IPS-NIHi11 (cell line): ENCODE data around the gene TTLL9.
A peak's percentile ranks its signal among the peaks of the same experiment; 100 is the strongest.

Source experiments
- DNase-seq: peaks from one replicate; pipeline ENCODE4 v3.0.0; 2012; ENCODE audit warnings: mixed read lengths, low spot score

Gene TTLL9

DNA sequence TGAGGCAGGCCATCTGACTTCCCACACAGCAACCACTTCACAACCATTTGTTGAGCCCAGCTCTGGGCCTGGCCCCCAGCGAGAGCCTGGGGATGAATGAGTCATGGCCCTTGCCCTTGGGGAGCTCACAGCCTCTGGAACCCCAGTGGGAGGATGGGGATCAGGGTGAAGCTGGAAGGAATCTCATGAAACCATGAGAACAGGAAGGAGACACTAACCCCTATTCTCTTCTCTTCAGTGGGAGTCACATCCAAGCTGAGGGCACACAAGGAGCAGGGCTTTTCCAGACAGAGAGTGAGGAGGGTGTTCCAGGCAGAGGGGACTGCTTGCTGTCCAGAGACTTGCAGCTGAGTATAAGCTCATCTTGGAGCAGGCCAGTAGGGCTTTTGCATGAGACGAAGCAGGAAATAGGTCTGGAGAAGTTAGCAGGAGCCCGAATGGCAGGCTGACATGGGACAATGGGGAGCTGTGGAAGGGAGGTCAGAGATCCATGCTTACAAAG is 32.5 kb upstream of the TTLL9 start:
- no peak for DNase-seq

DNA sequence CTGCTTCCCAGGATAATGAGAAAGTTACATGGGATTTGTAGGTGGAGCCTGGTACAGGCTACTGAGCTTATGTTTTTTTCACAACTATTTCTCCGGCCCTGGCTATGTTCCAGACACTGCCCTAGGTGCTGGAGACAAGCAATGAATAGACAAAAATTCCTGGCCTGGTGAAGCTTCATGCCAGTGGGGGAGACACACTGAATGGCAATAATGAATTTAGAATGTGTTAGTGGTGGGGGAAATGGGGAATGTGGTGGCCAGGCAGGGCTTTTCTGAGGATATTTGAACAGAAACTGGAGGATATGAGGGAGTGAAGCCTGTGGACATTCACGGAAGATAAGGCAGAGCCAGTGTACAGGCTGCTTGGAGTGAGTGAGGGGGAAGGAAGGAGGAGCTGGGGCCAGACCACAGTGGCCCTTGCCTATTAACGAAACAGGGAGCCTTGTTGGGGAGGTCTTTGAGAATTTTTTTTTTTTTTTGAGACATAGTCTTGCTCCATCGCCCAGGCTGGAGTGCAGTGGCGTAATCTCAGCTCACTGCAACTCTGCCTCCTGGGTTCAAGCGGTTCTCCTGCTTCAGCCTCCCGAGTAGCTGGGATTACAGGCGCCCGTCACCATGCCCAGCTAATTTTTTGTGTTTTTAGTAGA is 31.7 kb upstream of the TTLL9 start:
- no peak for DNase-seq

DNA sequence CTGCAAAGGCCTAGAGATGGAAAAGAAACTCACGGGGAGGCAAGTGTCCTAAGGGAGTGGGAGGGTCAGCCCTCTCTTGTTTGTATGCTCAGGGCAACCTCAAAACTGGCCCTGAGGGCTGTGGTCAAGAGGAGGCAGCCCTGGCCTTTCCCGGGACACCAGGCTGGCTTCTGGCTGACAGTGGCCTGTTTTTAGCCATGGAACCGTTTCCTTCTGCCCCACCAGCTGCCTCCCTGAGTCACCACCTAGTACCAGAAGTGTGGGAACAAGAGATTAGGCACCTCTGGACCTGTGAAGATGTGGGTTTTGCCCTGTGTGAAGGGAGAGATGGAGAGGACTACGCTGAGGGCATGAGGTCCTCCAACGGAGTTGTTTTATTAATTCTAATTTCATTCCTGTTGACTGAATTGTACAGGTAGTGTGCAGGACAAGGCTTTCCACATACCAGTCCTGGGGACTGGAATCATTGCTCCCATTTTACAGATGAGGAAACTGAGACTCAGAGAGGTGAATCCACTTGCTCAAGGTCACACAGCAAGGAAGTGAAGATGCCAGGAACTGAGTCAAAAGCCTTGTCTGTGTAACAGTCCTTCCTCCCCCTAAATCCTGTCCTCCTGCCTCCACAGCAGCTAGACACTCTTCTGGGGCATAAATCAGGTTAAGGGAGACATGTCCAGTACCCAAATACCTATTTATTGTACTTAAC is 30.5 kb upstream of the TTLL9 start:
- DNase-seq: no peak

DNA sequence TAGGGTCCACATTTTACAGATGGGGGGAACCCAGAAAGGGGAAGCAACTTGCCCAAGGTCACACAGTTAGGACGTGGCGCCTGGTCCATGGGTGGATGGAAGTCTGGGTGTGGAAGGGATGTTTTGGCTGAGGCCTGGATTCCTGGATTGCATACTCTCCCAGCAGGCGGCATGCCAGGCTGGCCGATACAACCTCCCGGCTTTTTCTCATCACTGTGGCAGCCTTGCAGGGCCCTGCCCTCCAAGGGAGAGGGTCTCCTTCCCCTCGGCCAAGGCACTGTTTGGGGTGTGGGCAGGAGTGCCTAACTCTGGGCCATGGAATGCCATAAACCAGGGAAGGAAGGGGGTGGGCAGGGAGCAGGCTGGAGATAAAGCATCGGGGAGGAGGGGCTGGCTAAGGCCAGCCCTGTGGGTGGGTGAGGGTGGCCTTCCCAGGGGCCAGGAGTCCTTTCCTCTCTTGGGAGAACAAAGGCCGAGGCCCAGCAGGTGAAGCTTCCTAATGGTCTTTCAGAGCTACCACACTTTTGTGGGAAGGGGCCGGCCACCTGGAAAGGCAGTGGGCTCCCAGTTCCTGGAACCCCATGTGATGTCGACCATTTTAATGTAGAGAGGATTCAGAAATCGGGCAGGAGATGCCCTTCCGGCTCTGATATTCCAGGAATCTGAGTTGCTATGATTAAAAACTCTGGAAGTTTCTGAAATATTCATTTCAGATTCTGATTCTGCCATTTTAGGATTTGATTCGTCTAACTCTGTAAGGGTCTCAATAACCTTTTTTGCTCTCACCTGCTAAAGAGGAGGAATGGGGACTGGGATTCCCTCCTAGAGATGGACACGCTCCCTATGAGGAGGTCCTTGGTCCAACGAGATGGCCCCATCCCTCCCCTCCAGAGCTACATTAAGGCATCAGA is 29.3 kb upstream of the TTLL9 start:
- DNase-seq: no peak

DNA sequence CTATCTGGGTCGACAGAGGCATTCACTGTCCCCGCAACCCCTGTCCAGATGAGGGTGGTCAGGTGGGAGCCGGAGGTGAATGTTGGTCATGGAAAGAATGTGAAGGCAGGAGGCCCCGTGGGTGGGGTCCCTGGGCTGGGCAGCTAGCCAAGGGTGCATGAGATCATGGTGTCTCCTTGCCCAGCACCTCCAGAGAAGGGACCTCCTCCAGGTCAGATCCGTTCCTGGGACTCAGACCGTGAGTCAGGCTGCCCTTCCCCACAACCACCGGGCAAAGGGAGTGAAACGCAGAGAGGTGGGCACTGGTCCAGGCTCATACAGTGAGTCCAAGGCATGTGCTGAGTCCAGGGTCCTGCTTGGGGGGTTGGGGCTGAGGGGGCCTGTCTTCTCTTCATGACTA is 28.5 kb upstream of the TTLL9 start:
- no peak for DNase-seq

DNA sequence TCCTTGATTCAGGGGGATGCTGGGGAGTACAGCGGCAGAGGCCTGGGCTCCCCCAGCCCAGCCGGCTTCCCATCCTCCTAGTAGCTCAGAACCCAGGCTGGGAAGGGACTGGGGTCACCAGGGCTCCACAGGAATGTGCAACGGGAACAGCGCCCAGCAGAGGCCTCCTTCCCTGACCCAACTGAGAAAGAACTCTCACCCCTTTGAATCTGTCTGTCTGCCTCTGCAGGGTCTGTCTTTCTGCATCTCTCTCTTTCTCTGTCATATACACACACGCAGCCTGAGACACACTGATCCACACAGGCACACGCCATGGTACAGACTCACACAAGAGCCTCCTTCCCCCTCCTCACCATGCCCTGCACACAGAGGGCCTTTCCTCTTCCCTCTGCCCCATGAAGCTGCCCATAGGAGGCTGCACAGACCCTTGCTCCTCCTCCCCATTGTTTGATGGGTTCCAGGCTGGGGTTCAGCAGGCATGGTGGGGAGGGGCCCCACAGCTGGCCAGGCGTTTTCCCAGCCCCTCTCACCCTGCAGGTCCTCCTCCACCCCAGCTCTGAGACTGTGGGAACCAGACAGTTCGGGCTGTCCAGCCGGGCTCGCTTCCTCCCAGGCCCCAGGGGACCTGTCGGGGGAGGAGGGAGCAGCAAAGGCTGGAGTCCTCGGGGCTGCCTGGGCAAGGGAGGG is 27.8 kb upstream of the TTLL9 start:
- DNase-seq: peak; percentile 57

DNA sequence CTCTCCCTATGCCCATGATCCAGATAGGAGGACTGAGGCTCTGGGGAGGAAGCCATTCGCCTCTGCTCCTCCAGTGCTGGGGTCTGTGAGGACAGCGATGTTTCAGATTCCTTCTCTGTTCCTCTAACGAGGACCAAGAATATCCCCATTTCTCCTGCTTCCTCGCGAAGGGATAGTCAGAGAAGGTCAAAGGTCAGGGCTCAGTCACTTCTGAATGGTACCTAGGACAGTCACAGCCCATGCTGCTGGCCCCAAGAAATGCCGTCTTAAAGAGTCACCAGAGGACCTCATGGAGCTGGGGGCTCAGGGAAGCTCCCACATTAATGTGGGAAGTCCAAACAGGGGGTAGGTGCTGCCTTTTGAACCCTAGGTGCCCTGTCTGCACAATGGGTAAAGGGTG is 27.1 kb upstream of the TTLL9 start:
- no peak for DNase-seq

DNA sequence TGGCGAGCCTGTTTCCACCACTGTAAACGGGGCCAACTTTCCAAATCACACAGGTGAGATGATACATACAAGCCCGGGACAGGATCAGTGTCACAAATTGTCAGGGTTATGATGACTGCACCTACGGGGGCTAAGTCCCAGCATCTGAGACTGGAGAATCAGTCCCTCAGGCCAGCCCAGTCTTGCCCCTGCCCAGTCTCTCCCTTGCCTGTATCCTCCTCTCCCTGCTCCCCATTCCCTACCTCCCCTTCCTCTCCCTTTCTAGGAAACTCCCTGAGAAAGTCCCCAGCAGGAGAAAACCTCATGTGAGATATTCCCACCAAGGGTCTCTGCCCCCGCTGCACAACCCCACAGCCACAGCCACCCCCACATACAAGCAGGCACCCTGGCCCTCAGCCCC is 26.6 kb upstream of the TTLL9 start:
- DNase-seq: no peak

DNA sequence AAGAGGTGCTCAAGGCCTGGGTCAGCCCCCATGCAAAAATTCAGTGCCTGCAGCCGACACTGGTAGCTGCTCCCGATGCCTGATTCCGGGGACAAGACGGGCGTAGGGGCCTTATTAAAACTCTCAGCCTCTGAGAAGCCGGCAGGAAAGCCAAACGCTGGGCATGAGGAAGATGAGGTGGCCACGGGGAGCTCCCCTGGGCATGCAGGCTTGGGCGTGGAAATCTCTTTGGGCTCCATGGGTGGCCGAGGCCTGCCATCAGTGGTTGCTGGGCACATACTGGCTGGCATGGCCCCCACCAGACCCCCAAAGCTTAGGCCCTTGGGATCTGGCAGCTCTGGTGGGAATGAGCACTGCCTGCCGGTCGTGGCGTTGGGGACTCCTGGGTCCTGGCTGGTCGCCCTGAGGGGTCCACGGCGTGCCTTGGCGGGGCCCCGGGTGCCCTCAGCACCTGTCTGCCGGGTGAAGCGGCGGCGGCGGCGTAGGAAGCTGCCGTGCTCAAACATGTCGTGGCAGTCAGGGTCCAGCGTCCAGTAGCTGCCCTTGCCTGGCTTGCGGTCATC is 25.6 kb upstream of the TTLL9 start:
- DNase-seq: no peak

DNA sequence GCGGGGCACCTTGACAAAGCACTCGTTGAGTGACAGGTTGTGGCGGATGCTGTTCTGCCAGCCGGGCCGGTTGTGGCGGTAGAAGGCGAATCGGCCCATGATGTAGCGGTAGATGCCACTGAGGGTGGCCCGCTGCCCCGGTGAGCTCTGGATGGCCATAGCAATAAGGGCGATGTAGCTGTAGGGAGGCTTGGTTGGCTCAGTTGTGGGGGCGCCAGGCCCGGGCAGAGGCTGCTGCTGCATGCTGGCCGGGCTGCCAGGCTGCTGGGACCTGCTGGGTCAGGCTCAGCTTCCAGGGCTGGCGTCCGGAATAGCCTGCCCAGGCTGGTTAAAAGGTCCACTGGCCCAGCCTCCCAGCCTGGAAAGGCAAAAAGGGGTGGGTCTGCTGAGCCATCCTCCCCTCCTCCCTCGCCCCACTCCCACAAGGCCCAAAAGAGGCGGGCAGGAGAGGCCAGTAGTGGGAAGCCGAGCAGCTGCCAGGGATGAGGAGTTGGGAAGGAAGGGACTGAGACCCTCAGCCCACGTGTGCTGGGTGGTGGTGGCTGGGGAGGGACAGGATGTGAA is 25.1 kb upstream of the TTLL9 start, which contains the start of gene FOXS1:
Gene FOXS1 (minus strand): TSS at position 305 of the 564 bp plus-strand sequence. CDS start 62 bp downstream, at position 243.
- DNase-seq: peak; percentile 65

DNA sequence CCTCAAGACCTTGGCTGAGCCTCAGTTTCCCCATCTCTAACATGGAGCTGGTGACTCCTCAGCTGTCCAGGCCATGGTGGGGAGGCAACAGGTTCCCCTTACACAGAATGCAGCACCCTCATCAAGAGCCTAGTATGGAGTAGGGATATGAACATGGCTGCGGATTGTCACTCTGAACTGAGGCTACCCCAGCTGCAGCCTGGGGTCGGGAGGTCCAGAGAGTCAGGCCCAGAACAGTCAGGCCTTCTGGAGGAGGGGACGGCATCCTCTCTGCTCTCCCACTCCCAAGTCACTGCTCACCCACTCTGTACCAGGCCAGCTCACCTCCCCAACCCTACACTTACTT is 23.7 kb upstream of the TTLL9 start:
- DNase-seq: no peak

DNA sequence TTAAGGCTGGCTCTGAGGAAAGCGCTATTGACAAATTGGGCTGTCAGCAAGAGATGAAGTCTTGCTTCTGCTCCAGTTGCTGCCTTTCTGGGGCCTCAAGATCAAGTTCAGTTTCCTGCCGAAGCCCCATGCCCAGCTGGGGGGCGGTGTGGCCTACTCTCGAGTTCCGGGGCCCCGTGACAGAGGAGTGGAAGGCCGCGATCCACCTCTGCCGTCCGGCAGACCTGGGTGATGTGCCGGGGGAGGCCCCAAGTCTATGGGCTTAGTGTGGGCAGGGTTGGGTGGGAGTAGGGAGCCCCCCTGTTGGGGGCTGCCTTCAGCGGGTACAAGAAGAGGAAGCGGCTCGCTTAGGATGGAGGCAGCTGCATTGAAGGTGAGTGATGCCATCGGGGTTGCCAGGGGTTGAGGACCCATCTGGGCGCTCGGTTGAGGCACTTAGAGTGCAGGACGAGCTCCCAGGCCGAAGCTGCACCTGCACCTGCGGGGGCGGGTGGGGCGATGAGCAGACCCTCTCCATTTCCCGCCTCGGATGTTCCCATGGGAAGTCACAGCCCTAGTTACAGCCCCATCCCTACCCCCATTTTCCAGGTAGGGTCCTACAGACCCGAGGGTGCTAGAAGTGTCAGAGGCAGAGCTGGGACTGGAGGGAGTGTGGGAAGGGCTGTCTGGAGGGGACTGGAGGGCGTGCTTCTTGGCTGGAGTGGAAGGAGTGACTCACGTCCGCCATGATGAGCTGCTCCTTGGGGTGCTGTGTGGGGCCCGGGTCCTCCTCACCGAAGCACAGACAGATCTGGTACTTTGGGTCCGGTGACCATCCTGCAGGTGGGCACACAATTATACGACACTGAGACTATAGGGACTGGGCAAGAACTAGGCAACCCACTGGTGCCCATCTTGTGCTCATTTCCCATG is 22.1 kb upstream of the TTLL9 start:
- DNase-seq: no peak

DNA sequence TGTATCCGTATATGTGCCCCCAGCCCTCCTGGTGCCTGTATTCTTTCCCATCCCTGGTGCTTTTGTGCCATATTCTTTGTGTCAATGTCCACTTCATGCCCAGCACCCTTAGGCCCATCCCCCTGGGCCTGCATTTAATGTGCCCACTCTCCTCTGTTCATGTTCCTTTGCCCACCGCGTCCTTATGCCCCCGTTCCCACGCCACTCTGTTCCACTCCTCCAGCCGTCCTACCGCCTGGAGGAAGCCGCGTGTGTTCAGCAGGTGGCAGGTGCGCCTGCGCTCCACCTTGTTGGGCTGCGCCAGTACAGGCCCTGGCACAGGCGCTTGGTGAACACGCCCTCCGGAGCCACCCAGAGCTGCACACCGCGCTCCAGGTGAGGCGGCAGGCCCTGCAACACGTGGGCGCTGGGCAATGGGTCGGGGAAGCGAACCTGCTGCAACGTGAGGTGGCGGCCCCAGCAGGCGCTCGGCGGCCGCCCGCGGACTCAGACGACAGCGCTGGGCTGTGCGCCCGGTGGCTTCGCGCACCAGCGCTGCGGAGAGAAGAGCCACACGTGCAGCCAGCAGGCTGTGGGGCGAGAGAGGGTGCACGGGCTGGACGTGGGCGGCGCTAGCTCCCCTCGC is 21.0 kb upstream of the TTLL9 start:
- DNase-seq: peak; percentile 46

DNA sequence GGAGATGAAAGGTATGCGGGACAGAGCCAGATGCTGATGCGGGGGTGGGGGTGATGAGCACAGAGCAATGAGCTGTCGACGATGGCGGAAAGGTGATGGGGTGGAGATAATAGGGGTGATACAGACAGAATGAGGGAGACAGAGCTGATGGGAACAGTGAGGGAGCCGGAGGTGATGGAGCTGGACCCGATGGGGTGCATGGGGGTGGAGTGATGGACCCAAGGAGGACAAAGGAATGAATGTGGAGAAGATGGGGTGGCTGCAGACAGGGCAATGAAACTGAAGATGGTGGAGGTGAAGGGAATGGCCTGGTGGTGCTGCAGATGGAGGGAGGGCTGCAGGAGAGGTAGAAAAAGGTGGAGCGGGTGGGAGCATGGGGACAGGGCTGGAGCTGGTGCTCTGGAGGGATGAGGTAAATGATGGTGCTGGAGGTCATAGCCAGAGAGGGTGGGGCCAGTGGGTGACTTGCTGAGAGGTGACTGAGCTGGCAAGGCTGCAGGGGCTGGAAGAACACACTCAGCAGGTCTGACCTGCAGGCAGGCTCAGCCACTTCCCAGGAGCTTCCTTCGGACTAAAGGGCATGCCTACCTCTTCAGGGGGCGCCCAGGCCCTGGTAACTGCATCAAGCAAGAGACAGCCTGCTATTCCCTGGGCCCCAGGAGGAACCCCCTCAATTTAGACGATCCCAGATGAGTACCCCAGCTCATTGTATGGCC is 19.0 kb upstream of the TTLL9 start:
- no peak for DNase-seq

DNA sequence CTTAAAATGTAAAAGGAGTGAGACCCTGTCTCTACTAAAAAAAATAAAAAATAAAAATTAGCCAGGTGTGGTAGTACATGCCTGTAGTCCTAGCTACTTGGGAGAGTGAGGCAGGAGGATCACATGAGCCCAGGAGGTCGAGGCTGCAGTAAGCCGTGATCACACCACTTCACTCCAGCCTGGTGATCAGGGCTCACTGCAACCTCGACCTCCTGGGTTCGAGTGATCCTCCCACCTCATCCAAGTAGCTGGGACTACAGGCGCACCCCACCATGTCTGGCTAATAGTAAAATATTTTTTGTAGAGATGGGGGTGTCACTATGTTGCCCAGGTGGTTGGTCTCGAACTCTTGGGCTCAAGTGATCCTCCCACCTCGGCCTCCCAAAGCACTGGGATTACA is 17.0 kb upstream of the TTLL9 start:
- no peak for DNase-seq

DNA sequence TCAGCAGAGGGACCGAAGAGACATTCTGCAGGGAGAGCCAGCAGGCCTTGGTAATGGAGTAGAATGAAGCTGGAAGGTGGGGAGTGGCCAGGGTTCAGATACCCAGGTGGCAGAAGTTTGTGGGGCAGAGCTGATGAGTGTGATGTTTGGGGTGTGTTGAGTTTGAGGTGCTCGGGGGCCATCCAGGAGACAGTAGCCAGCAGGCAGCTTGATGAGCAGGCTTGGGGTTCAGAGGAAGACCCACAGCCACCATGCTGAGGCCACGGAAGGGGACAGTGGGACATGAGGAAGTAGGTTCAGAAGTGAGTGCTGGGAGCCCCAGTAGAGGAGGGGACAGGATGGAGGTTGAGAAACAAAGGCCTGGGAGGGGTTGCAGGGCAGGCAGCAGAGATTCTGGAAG is 13.9 kb upstream of the TTLL9 start:
- no peak for DNase-seq

DNA sequence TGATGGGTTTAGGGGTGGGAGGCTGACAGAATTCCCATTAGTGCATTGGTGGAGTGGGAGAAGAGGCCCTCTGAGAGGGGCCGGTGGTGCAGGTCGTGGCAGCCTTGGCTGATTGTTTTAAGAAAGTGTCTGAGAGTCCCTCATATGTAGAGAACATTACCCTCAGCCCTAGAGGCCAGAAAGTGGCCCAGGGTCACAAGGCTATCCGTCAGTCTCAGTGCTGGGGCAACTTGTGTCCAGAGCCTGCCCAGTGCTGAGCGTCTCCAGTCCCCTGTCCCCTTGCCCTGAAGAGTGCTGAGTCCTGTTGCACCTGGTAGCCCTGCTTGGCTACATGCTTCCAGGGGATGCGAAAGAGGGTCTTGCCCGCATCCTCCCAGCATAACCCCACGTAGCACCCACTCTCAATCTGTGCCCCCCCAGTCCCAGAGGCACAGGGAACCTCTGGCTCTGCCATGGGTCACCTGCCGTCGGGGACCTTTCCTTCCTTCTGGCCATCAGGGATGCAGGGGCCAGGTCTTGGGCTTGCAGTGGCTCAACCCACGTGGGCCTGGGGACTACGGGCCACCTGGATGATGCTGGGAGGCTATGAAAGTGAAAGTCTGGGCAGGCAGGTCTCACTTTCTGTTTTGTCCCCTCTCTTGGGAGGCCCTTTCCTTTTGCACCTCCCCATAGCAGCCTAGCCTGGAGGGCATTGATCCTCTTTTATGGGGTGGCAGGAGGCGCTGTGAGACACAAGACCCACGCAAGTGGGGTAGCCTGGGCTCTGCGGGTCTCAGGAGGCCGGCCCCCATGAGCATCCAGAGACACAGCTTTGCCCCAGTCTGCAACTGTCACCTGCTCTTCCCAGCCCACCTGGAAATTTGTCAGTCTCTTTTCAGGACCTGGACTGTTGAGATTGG is 12.3 kb upstream of the TTLL9 start:
- no peak for DNase-seq

DNA sequence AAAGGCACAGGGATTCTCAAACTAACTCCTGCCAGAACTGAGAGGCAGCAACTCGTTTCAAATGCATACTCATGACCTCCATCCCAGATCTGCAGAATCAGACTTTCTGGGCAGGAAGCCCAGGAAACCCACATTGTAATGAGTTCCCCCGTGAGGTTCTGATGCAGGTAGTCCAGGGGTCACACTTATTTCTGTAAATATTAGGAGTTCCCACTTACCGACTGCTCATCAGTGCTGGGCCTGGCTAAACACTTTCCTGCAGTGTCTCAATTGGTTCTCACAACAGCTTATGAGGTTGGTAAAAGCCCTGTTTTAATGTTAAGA is 11.7 kb upstream of the TTLL9 start:
- no peak for DNase-seq
